K562 (cell line): Measurements from ENCODE around the gene WBP1. TPM values are rescaled to one million over a fixed set of nuclear protein-coding genes. Genes with fewer than 3 reads are reported as not detected.

Experiments used
- CAMTA2 ChIP-seq: fragments of 250-450 bp; sonication (Bioruptor Pico); conservative IDR thresholded peaks from 2 replicates; pipeline ENCODE4 v1.5.1; 2022
- ESRRA ChIP-seq: fragments of 450-650 bp; IDR thresholded peaks from 2 replicates; pipeline ENCODE4 v1.6.1; 2014; ENCODE audit warnings: low read depth, mild to moderate bottlenecking, moderate library complexity, borderline replicate concordance
- JUNB ChIP-seq: fragments of 450-650 bp; formaldehyde crosslinking; conservative IDR thresholded peaks from 2 replicates; pipeline ENCODE4 v1.4.0; 2020; ENCODE audit warnings: mild to moderate bottlenecking
- NEUROD1 ChIP-seq: fragments of 150-350 bp; IDR thresholded peaks from 2 replicates; pipeline ENCODE4 v1.6.1; 2014; ENCODE audit warnings: borderline replicate concordance, low read length, low read depth; ENCODE audit not compliant: partially characterized antibody
- NR2C1 ChIP-seq, 2 experiments: fragments of 450-650 bp; IDR thresholded peaks; 2 replicates each; pipeline ENCODE4 v1.6.1; 2017; ENCODE audit warnings: mild to moderate bottlenecking in 2 of 2, antibody characterized with exemption in 1 of 2, inconsistent platforms in 1 of 2, missing compliant biosample characterization in 1 of 2, missing genetic modification characterization in 1 of 2
- SIN3A ChIP-seq, 2 experiments: fragments of 150-350 bp in 1 of 2; IDR thresholded peaks; 2 replicates each; pipeline ENCODE4 v1.6.1; 2011 to 2016; ENCODE audit warnings: borderline replicate concordance in 2 of 2, low read depth in 2 of 2, low read length in 2 of 2, mild to moderate bottlenecking in 2 of 2, moderate library complexity in 2 of 2; ENCODE audit not compliant: control insufficient read depth in 1 of 2
- SMC3 ChIP-seq: conservative IDR thresholded peaks from 2 replicates; pipeline ENCODE4 v1.6.1; 2011; ENCODE audit warnings: low read depth, low read length, improper control_type of control experiment; ENCODE audit not compliant: insufficient read depth
- XRCC4 ChIP-seq: IDR thresholded peaks from one replicate; pipeline ENCODE4 v1.6.1; 2011; ENCODE audit not compliant: insufficient read depth, insufficient read length; ENCODE audit errors: extremely low read depth
- ZKSCAN1 ChIP-seq: fragments of 150-350 bp; IDR thresholded peaks from 2 replicates; pipeline ENCODE4 v1.6.1; 2016; ENCODE audit warnings: low read depth, low read length
- ZNF384 ChIP-seq: IDR thresholded peaks from 2 replicates; pipeline ENCODE4 v1.6.1; 2012; ENCODE audit warnings: low read depth, low read length, improper control_type of control experiment
- ZNF717 ChIP-seq: fragments of 250-450 bp; sonication (Bioruptor Pico); IDR thresholded peaks from 2 replicates; pipeline ENCODE4 v1.5.0; 2021
- polyA plus RNA-seq, 8 experiments: library from polyadenylated mRNA; depleted of rRNA in 4 of 8; stranded (reverse) in 5 of 8; unstranded in 3 of 8; fragments of >200 nt; fragmentation: Nextera tagmentation in 2 of 8; fragmentation: Illumina TruSeq in 1 of 8; extraction: Ambion mirVana in 2 of 8; extraction: Trizol in 1 of 8; gene quantifications; 2 replicates each; pipeline versions ENCODE4 v1.2.1 to v1.2.3, GENCODE V29; 2011 to 2014; ENCODE audit warnings: inconsistent platforms in 1 of 8, missing spikeins in 1 of 8
- total RNA-seq, 7 experiments: library from RNA; depleted of rRNA in 6 of 7; stranded (reverse); fragments of >200 nt in 6 of 7; fragmentation: Illumina TruSeq in 2 of 7; extraction: Trizol in 2 of 7; gene quantifications; 2 replicates each; pipeline versions ENCODE4 v1.2.1 to v1.2.3, GENCODE V29; 2011 to 2021; ENCODE audit warnings: low replicate concordance in 1 of 7
- TF ChIP-seq, protein P1 (sequence below): fragments of 250-450 bp; sonication (Bioruptor Pico); IDR thresholded peaks from 2 replicates; pipeline ENCODE4 v1.5.0; 2021; ENCODE audit warnings: mild to moderate bottlenecking, borderline replicate concordance
- TF ChIP-seq, protein P2 (sequence below): fragments of 450-650 bp; formaldehyde crosslinking; IDR thresholded peaks from 2 replicates; pipeline ENCODE4 v1.4.0; 2022; ENCODE audit warnings: mild to moderate bottlenecking, moderate library complexity
- TF ChIP-seq, protein P3 (sequence below): sonication (generic); formaldehyde crosslinking; IDR thresholded peaks from 2 replicates; pipeline ENCODE4 v1.8.0; 2022; ENCODE audit warnings: mild to moderate bottlenecking, missing genetic modification reagents
- TF ChIP-seq, protein P4 (sequence below): sonication (generic); formaldehyde crosslinking; IDR thresholded peaks from 2 replicates; pipeline ENCODE4 v1.5.0; 2020; ENCODE audit warnings: missing genetic modification reagents
- TF ChIP-seq, protein P5 (sequence below): fragments of 450-650 bp; conservative IDR thresholded peaks from 2 replicates; pipeline ENCODE4 v1.6.1; 2016; ENCODE audit warnings: missing genetic modification characterization, low read depth, mild to moderate bottlenecking, missing compliant biosample characterization, moderate library complexity

The WBP1 gene
- total and polyA plus RNA-seq, 9 of the 15 experiments (the other 6 are each of a cell fraction or from before 2014, with no cell fraction given): 1.9 to 27.7 (median 14.2) TPM

DNA sequence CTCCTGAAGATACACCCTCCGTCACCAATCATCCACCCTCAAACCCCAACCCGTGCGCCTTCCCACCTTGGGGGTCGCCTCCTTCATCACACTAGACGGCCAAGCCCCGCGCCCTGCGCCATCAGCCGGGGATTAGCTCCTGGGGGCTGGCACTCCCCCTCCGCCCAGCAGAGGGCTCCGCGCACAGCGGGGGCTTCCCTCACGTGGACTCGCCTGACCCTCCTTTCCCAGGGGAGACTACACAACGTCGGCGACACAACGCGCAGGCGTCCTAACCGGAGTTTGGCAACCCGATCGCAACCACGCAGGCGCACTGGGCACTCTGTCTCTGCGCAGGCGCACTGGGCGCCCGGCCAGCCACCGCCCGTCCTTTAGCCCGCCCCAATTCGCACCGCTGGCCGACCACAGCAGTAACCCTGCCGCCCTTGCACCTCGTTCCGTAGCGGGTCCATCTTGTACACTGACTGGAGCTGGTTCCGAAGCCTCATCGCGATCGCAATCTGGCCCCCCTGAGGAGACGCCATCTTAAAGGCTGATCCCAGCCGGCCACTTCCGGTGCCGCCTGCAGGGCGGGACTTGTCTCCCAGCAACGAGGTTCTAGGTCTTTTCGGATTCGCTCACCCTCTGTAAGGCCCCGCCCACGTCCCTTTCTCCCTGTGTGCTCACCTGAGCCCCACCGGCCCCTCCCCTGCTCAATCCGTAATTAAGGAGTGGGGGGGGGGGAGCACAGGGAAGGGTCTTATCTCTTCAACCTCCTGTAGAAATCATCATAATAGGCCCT, 49.1 kb downstream of the WBP1 start, which contains the start of gene PCGF1 (continued):
- TF ChIP-seq, protein P1, sequence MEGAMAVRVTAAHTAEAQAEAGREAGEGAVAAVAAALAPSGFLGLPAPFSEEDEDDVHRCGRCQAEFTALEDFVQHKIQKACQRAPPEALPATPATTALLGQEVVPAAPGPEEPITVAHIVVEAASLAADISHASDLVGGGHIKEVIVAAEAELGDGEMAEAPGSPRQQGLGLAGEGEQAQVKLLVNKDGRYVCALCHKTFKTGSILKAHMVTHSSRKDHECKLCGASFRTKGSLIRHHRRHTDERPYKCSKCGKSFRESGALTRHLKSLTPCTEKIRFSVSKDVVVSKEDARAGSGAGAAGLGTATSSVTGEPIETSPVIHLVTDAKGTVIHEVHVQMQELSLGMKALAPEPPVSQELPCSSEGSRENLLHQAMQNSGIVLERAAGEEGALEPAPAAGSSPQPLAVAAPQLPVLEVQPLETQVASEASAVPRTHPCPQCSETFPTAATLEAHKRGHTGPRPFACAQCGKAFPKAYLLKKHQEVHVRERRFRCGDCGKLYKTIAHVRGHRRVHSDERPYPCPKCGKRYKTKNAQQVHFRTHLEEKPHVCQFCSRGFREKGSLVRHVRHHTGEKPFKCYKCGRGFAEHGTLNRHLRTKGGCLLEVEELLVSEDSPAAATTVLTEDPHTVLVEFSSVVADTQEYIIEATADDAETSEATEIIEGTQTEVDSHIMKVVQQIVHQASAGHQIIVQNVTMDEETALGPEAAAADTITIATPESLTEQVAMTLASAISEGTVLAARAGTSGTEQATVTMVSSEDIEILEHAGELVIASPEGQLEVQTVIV (CRISPR knock-in tag): no peak
- TF ChIP-seq NEUROD1: peak; percentile 23
- TF ChIP-seq, protein P2, sequence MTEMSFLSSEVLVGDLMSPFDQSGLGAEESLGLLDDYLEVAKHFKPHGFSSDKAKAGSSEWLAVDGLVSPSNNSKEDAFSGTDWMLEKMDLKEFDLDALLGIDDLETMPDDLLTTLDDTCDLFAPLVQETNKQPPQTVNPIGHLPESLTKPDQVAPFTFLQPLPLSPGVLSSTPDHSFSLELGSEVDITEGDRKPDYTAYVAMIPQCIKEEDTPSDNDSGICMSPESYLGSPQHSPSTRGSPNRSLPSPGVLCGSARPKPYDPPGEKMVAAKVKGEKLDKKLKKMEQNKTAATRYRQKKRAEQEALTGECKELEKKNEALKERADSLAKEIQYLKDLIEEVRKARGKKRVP (CRISPR knock-in tag): no peak
- TF ChIP-seq ZNF384: no peak
- TF ChIP-seq JUNB (CRISPR knock-in tag): no peak
- 0 out of 2 replicates have a peak, but pooled peaks have one; percentile 49 for TF ChIP-seq ZKSCAN1
- peak in 1 of 2 experiments; percentile 77; a peak in 2 of 4 replicates for TF ChIP-seq SIN3A (IDR thresholded peaks at IDR 0.05; ENCODE audit: borderline replicate concordance in 2 of 2, control insufficient read depth in 1 of 2, low read depth in 2 of 2, low read length in 2 of 2)
- TF ChIP-seq CAMTA2: no peak
- TF ChIP-seq, protein P3, sequence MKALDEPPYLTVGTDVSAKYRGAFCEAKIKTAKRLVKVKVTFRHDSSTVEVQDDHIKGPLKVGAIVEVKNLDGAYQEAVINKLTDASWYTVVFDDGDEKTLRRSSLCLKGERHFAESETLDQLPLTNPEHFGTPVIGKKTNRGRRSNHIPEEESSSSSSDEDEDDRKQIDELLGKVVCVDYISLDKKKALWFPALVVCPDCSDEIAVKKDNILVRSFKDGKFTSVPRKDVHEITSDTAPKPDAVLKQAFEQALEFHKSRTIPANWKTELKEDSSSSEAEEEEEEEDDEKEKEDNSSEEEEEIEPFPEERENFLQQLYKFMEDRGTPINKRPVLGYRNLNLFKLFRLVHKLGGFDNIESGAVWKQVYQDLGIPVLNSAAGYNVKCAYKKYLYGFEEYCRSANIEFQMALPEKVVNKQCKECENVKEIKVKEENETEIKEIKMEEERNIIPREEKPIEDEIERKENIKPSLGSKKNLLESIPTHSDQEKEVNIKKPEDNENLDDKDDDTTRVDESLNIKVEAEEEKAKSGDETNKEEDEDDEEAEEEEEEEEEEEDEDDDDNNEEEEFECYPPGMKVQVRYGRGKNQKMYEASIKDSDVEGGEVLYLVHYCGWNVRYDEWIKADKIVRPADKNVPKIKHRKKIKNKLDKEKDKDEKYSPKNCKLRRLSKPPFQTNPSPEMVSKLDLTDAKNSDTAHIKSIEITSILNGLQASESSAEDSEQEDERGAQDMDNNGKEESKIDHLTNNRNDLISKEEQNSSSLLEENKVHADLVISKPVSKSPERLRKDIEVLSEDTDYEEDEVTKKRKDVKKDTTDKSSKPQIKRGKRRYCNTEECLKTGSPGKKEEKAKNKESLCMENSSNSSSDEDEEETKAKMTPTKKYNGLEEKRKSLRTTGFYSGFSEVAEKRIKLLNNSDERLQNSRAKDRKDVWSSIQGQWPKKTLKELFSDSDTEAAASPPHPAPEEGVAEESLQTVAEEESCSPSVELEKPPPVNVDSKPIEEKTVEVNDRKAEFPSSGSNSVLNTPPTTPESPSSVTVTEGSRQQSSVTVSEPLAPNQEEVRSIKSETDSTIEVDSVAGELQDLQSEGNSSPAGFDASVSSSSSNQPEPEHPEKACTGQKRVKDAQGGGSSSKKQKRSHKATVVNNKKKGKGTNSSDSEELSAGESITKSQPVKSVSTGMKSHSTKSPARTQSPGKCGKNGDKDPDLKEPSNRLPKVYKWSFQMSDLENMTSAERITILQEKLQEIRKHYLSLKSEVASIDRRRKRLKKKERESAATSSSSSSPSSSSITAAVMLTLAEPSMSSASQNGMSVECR: peak; percentile 89
- TF ChIP-seq, protein P4, sequence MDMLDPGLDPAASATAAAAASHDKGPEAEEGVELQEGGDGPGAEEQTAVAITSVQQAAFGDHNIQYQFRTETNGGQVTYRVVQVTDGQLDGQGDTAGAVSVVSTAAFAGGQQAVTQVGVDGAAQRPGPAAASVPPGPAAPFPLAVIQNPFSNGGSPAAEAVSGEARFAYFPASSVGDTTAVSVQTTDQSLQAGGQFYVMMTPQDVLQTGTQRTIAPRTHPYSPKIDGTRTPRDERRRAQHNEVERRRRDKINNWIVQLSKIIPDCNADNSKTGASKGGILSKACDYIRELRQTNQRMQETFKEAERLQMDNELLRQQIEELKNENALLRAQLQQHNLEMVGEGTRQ (CRISPR knock-in tag): peak; percentile 84
- no peak for TF ChIP-seq XRCC4
- TF ChIP-seq SMC3: 0 out of 2 replicates have a peak, but pooled peaks have one; percentile 23
- peak; percentile 27; the same call in 1 of the 2 replicates for TF ChIP-seq ESRRA
- TF ChIP-seq NR2C1 (IDR thresholded peaks at IDR 0.05): 0 out of 2 replicates have a peak, but pooled peaks have one; percentile 23
- no peak for TF ChIP-seq NR2C1 (tag; IDR thresholded peaks at IDR 0.05)
- TF ChIP-seq, protein P5, sequence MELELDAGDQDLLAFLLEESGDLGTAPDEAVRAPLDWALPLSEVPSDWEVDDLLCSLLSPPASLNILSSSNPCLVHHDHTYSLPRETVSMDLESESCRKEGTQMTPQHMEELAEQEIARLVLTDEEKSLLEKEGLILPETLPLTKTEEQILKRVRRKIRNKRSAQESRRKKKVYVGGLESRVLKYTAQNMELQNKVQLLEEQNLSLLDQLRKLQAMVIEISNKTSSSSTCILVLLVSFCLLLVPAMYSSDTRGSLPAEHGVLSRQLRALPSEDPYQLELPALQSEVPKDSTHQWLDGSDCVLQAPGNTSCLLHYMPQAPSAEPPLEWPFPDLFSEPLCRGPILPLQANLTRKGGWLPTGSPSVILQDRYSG (tag): no peak
- TF ChIP-seq ZNF717 (CRISPR knock-in tag): no peak
